NCI-H2171 (cell line): Measurements from ENCODE around the gene CDH12.

ENCODE experiments used
- DNase-seq: peaks from one replicate; lab custom pipeline; 2025; lab: John Stamatoyannopoulos, UW

Gene CDH12

GRCh38 chr5:22764736-22765135, 88.4 kb downstream of the CDH12 start:
- no peak for DNase-seq

DNA sequence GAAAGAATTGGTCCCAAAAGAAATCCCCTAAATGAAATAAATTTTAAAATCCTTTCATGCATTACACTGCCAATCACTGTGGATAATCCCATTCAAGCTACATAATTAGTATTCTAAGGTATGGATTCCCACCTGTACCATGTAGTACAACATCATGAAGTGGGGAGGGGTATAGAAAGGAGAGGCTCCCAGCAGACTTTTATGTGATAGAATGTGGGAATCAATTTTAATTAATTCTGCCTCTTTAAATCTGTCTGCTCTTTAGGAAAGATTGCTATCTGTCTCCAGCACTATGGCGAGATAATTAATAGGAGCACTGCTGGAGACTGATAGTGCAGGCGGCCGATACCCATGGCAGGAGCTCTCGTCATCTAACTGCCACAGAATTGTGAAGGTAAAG, 95.4 kb downstream of the CDH12 start:
- no peak for DNase-seq

DNA sequence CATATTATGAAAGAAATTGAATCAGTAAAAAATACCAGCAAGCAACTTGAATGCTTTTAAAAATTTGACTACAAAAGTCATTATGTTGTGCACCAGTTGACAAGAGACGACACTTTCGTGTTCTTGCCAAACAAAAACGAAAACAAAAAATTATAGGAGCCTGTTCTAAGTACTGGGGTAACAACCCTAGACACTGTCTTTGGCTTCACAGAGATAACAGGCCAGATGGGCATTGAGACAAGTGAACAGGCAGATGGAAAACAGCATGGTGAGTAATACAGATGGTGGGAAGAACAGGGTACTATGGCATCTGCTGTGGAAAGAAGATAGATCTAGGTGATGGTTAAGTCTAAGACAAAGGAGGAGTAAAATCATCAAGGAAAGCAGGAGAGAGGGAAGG, 99.0 kb downstream of the CDH12 start:
- peak; percentile 89 for DNase-seq

GRCh38 chr5:22751536-22751935, 101.6 kb downstream of the CDH12 start:
- peak; percentile 65 for DNase-seq

- no peak for DNase-seq
Observed at GRCh38 chr5:22736443-22737003, 116.6 kb downstream of the CDH12 start.

- no peak for DNase-seq
Observed at GRCh38 chr5:22734907-22735306, 118.2 kb downstream of the CDH12 start.

DNA sequence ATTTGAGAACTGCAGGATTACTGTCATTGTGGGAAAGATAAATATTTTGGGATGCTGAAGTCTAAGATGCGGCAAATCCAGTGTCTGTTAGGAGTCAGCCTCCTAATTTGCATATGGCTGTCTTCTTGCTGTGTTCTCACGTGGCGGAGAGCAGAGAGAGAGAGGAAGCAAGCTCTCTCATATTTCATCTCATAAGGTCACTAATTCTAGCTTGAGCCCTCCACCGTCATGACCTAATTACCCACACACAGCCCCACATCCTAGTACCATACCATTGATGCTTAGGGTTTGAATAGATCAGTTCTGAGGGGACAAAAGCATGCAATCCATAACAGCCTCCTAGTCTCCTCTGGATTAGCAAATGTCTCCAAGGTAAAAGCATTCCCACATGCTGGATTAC, 124.5 kb downstream of the CDH12 start:
- no peak for DNase-seq

DNA sequence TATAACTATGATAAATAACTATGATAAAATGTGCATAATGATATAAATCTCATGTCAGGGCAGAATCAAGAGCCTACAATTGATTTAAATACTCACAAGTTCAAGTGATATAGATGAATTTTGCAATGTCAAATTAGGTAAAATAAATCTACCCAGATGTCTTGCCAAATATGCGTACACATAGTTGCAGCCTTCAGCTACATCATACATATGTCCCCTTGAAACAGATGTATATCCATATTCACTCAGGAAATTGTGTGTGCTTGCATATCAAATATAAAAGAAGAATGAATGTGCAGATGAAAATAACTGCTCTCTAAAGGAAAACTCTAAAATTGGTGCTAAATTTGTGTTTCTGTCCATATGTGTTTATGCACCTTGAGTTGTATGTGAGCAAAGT, 130.7 kb downstream of the CDH12 start:
- DNase-seq, result no peak

- DNase-seq, result no peak
Observed at GRCh38 chr5:22722056-22722455, 131.1 kb downstream of the CDH12 start.

DNA sequence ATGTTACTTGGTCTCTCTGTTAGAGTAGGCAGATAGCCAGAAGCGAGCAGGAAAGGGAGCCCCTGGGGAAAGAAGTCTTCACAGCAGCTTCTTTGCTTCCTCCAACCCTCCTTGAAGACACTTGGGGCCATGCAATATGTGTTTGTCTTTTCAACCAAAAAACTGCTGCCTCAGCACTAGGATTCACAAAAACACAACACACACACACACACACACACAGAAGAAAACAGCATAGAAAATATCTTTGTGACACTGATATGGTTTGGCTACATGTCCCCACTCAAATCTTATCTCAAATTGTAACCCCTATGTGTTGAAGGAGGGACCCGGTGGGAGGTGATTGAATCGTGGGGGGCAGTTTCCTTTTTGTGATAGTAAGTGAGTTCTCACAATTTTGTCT, 133.3 kb downstream of the CDH12 start:
- no peak for DNase-seq

DNA sequence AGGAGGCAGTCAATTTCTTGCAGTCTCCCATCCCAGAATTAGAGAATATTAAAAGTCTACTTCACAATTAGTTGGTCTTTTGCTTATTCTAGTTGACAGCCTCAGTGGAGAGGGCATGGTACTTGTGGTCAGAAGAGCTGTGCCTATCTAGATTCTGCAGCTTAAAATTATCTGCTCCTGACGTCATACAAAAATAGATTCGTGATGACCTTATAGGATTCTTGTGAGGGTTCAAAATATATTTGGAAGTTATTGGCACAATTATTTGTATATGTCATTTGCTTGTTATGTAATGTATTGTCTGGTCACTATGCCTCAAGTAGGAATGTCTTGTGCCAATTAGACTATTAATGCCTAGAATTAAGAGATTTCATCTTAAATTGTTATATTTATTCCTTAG, 142.5 kb downstream of the CDH12 start:
- DNase-seq, result no peak

DNA sequence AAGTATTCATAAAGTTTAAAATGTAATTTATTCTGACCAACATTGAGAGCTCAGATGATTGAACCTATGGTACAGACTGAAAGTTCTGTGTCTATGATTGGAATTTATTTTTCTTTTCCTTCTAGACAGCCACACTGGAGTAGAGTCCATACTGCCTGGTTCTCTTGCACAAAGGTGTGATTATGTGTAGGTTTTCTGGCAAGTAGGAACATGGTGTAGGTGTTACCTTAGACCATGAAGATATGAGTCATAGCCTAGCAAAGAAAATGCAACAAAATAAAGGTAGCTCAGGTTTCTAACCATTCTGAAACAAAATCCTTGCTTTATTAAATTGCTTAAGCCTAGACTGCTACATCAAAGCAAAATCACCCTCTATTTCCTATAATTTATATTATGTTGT, 143.4 kb downstream of the CDH12 start:
- no peak for DNase-seq

- DNase-seq, result no peak
Observed at GRCh38 chr5:22708770-22709328, 144.3 kb downstream of the CDH12 start.

DNA sequence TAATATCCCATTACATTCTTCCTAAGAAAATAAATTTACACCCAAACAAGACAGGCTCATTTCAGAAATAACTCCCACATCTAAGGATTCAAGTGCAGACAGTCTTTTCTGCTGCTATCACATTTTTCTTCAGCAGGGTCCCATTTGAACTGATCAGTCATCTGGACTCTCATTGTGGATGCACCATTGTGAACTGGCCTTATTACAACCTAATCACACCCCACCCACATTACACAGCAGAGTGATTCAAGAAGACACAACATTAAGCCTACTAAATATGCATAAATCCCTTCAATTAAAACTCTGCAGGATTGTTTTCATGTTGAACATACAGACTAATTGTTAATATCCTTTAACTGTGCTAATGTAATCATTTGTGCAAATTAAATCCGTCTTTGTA, 146.2 kb downstream of the CDH12 start:
- no peak for DNase-seq

DNA sequence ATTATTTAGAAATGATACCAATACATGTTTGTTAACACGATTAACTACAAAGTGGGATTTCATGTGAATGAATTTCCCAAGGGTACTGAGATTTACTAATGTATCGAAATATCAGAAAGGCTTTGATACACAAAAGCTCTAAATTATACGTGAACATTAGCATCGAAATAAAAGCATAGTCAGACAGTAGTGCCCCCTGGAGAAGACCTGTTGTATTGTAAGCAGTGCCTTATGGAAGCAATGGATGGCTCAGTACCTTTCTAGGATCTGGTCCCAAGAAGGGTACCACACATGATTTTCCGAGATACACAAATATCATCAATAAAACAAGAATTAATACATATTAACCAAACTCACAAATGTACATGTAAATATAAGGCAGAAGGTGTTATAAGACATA, 153.8 kb downstream of the CDH12 start:
- no peak for DNase-seq

DNA sequence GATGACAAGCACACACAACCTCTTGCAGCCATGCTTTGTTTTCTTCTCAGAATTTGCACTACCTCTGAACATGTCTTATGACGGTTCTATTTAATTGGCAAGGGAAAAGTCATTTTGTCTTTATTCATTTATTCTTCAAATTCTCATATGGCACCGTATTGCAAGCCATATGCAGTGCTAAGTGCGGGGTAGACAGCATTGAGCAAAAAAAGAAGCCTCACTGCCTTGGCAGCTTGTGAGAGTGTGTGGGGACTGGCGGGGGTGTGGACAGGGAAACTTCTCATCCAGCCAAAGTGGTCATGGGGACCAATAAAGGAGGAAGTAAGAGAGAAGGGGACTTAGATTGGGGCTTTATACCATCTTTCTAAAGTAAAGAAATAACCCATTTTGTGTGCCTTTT, 160.0 kb downstream of the CDH12 start:
- no peak for DNase-seq

GRCh38 chr5:22683050-22683449, 170.1 kb downstream of the CDH12 start:
- no peak for DNase-seq

- DNase-seq, result no peak
Observed at GRCh38 chr5:22678886-22679285, 174.3 kb downstream of the CDH12 start.

GRCh38 chr5:22673131-22673530, 180.0 kb downstream of the CDH12 start:
- DNase-seq, result no peak

GRCh38 chr5:22669345-22669744, 183.8 kb downstream of the CDH12 start:
- DNase-seq, result no peak

DNA sequence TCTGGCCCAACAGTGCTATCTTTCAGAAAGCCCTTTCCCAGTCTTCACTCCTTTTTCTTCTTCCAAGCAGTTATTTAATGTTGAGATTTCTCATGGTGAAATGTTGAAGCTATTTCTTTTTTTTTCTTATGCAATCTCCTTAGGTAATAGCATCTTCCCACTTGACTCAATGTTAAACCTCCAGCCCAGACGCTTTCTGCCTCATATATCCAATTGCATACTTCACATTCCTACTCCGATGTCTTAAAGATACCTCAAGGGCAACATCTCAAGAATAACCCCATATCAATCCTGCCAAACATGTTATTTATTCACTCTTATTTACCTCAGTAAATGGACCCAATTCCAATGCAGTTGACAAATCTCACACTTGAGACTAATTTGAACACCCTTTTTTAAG, 187.3 kb downstream of the CDH12 start:
- DNase-seq, result no peak

DNA sequence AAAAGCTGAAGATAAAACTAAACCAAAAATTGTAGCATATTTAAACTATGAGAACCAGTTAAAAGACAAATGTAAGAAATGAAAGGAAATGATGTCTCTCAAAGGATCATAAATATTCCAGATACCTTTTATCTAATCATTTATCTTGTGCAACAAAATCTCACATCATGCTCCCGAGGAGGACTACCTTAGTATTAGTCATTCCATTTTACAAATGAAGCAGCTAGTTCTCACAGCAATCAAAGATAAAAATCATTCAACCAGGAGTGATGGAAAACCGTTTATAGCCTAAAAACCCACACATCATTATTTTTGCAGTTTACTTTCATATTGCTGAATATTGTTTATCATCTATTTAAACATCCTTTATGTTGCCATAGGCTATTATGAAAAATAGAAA, 190.0 kb downstream of the CDH12 start:
- DNase-seq, result no peak

DNA sequence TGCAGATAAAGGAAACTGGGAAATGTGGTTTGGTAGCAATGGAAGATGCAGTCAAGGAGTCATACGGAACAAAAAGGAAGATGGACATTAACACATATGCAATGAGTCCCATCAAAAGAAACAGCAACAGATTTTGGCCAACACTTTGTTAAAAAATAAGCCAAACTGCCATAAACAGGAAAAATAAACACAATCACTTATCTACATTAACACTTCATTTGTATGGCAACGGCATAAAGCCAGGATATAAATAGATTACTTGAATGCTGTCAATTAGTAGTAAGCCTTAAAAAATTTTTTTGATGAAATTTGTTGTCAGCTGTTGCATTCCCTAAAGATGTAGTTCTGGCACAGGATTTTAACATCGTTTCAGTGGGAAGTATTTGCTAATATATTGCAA, 190.8 kb downstream of the CDH12 start:
- no peak for DNase-seq

DNA sequence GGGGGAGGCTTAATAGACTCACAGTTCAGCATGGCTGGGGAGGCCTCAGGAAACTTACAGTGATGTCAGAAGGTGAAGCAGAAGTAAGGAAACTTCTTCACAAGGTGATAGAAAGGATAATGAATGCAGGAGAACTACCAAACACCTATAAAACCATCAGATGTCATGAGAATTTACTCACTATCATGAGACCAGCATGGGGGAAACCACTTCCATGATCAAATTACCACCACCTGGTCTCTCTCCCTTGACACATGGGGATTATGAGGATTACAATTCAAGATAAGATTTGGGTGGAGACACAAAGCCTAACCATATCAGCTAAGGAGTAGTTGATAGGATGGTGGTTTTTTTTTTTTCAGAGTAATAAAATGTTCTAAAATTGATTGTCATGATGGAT, 201.8 kb downstream of the CDH12 start:
- peak; percentile 81 for DNase-seq

- DNase-seq, result no peak
Observed at GRCh38 chr5:22650511-22650910, 202.6 kb downstream of the CDH12 start.
